HepG2 (cell line): ENCODE measurements around the gene OR6F1. TPM values are rescaled to one million over a fixed set of nuclear protein-coding genes. Genes with fewer than 3 reads are reported as not detected.

ENCODE experiments used
- ATAC-seq: fragments of 200-7000 bp; cut with Tn5 transposase; 3 replicates; pipeline ENCODE4 v1.9.1; 2020; ENCODE audit warnings: mild to moderate bottlenecking, moderate library complexity
- BruUV-seq: library from RNA; stranded (reverse); fragments of 400-500 nt; replicated peaks from 2 replicates; lab custom pipeline; 2021; lab: Mats Ljungman, UMichigan
- CTCF ChIA-PET: fragments of 300-600 bp; formaldehyde crosslinking; extraction: SDS; loops from one replicate; lab custom pipeline; 2021; ENCODE audit warnings: low total read pairs, inconsistent platforms, low intra/inter-chr PET ratio; lab: Yijun Ruan, JAX
- POLR2A ChIA-PET: fragments of 350-600 bp; sonication (Branson Sonifier 250); formaldehyde crosslinking; loops from one replicate; lab custom pipeline; 2020; ENCODE audit warnings: antibody characterized with exemption, inconsistent platforms; lab: Yijun Ruan, JAX
- DNase-seq: peaks from one replicate; pipeline ENCODE4 v3.0.0-alpha.2; 2015; ENCODE audit warnings: low spot score
- FAIRE-seq: peaks from 3 replicates; lab custom pipeline; 2011; peaks lifted over from hg19 to GRCh38; lab: Jason Lieb, UNC
- H2AFZ ChIP-seq: one replicate; pipeline ENCODE4 v1.6.1; 2011; ENCODE audit warnings: low read length, inconsistent platforms
- H3K27ac ChIP-seq: fragments of 300-600 bp; 3 replicates; pipeline ENCODE4 v1.8.0; 2011; ENCODE audit warnings: mixed run types, mild to moderate bottlenecking, mixed read lengths, low read length, inconsistent platforms; ENCODE audit not compliant: insufficient read depth; ENCODE audit errors: extremely low read length
- H3K27me3 ChIP-seq, 2 experiments: fragments of 200-600 bp in 1 of 2; 2 replicates in 1 of 2; 3 replicates in 1 of 2; pipeline versions ENCODE4 v1.6.0 to v1.8.0; 2011; ENCODE audit warnings: low read length in 2 of 2, mild to moderate bottlenecking in 2 of 2, moderate library complexity in 2 of 2, inconsistent platforms in 1 of 2; ENCODE audit not compliant: insufficient read depth in 2 of 2, control insufficient read depth in 1 of 2
- H3K36me3 ChIP-seq, 2 experiments: fragments of 200-600 bp in 1 of 2; replicated peaks in 1 of 2; 2 replicates in 1 of 2; 3 replicates in 1 of 2; pipeline versions ENCODE4 v1.5.1 to v1.8.0; 2011; ENCODE audit warnings: low read length in 2 of 2, inconsistent platforms in 1 of 2; ENCODE audit not compliant: insufficient read depth in 2 of 2, control insufficient read depth in 1 of 2
- H3K4me1 ChIP-seq: 2 replicates; pipeline ENCODE4 v1.5.1; 2012; ENCODE audit warnings: low read length, inconsistent platforms; ENCODE audit not compliant: insufficient read depth
- H3K4me2 ChIP-seq: 2 replicates; pipeline ENCODE4 v1.6.0; 2011; ENCODE audit warnings: low read depth, low read length, inconsistent platforms
- H3K4me3 ChIP-seq, 3 experiments: fragments of 200-600 bp in 1 of 3; sonication (generic), shearing (Covaris generic) in 1 of 3; replicated peaks in 1 of 3; 2 replicates each; pipeline ENCODE4 v1.5.1; 2011 to 2016; ENCODE audit warnings: low read length in 3 of 3, inconsistent platforms in 2 of 3, low read depth in 2 of 3, mild to moderate bottlenecking in 2 of 3, control low read depth in 1 of 3, mixed read lengths in 1 of 3; ENCODE audit not compliant: insufficient read depth in 1 of 3
- H3K79me2 ChIP-seq: one replicate; pipeline ENCODE4 v1.6.1; 2011; ENCODE audit warnings: low read length, inconsistent platforms; ENCODE audit not compliant: insufficient read depth
- H3K9ac ChIP-seq: 2 replicates; pipeline ENCODE4 v1.6.0; 2011; ENCODE audit warnings: mild to moderate bottlenecking, low read depth, low read length, inconsistent platforms; ENCODE audit not compliant: insufficient read depth
- H3K9me3 ChIP-seq: 2 replicates; pipeline ENCODE4 v1.5.1; 2012; ENCODE audit warnings: mild to moderate bottlenecking, low read length
- H4K20me1 ChIP-seq: 2 replicates; pipeline ENCODE4 v1.6.0; 2011; ENCODE audit warnings: inconsistent platforms, mild to moderate bottlenecking, low read length, moderate library complexity; ENCODE audit not compliant: insufficient read depth
- CTCF ChIP-seq: sonication (generic); formaldehyde crosslinking; IDR thresholded peaks from 2 replicates; pipeline ENCODE4 v1.5.0; 2020; ENCODE audit warnings: mild to moderate bottlenecking, missing genetic modification reagents, moderate library complexity
- DBP ChIP-seq: sonication (generic); formaldehyde crosslinking; IDR thresholded peaks from 2 replicates; pipeline ENCODE4 v1.4.0; 2020; ENCODE audit warnings: missing genetic modification reagents; ENCODE audit errors: not compliant biosample characterization
- HOXA7 ChIP-seq: sonication (generic); formaldehyde crosslinking; IDR thresholded peaks from 2 replicates; pipeline ENCODE4 v1.8.1; 2022; ENCODE audit warnings: mild to moderate bottlenecking, missing genetic modification reagents, moderate library complexity
- MLLT10 ChIP-seq: sonication (generic); formaldehyde crosslinking; IDR thresholded peaks from 2 replicates; pipeline ENCODE4 v1.4.0; 2020; ENCODE audit warnings: missing genetic modification reagents
- PREB ChIP-seq: sonication (generic); formaldehyde crosslinking; IDR thresholded peaks from 2 replicates; pipeline ENCODE4 v1.4.0; 2020; ENCODE audit warnings: missing genetic modification reagents
- RXRB ChIP-seq: IDR thresholded peaks from 2 replicates; pipeline ENCODE4 v1.6.1; 2016; ENCODE audit warnings: borderline replicate concordance, missing genetic modification reagents, missing compliant biosample characterization
- STAG1 ChIP-seq: sonication (generic); formaldehyde crosslinking; IDR thresholded peaks from 2 replicates; pipeline ENCODE4 v1.4.0; 2020; ENCODE audit warnings: missing genetic modification reagents
- ZBTB7A ChIP-seq: sonication (generic); formaldehyde crosslinking; IDR thresholded peaks from 2 replicates; pipeline ENCODE4 v1.8.0; 2022; ENCODE audit warnings: mild to moderate bottlenecking, missing genetic modification reagents
- ZFP41 ChIP-seq: sonication (generic); formaldehyde crosslinking; IDR thresholded peaks from 2 replicates; pipeline ENCODE4 v1.4.0; 2020; ENCODE audit warnings: mild to moderate bottlenecking, missing genetic modification reagents, borderline replicate concordance
- ZFP62 ChIP-seq: sonication (generic); formaldehyde crosslinking; IDR thresholded peaks from 2 replicates; pipeline ENCODE4 v1.4.0; 2020; ENCODE audit warnings: missing genetic modification reagents
- ZFP82 ChIP-seq: sonication (generic); formaldehyde crosslinking; IDR thresholded peaks from 2 replicates; pipeline ENCODE4 v1.5.1; 2020; ENCODE audit warnings: mild to moderate bottlenecking, missing genetic modification reagents, borderline replicate concordance
- ZFY ChIP-seq: sonication (generic); formaldehyde crosslinking; IDR thresholded peaks from 2 replicates; pipeline ENCODE4 v1.4.0; 2020; ENCODE audit warnings: missing genetic modification reagents
- ZNF761 ChIP-seq: sonication (generic); formaldehyde crosslinking; conservative IDR thresholded peaks from 2 replicates; pipeline ENCODE4 v1.4.0; 2020; ENCODE audit warnings: mild to moderate bottlenecking, missing genetic modification reagents
- WGBS: methylation state at CpG from one replicate; pipeline ENCODE4 v1.1.6; 2017; ENCODE audit warnings: low lambda C conversion rate; 5-methylcytosine and 5-hydroxymethylcytosine counted together
- in situ Hi-C: cut with HindIII; loops from 2 replicates; pipeline ENCODE4 v1.10.0; 2017; ENCODE audit warnings: low pct_unique_long_range_greater_than_20kb; ENCODE audit not compliant: extremely low pct_ligation_motif_present
- intact Hi-C: fragments of 100-400 bp; cut with micrococcal nuclease; formaldehyde crosslinking; loops from one replicate; pipeline ENCODE4 v1.10.0; 2022; ENCODE audit not compliant: unreplicated experiment
- polyA plus RNA-seq, 8 experiments: library from polyadenylated mRNA; depleted of rRNA in 3 of 8; stranded (reverse) in 7 of 8; unstranded in 1 of 8; fragments of >200 nt; fragmentation: Illumina TruSeq in 4 of 8; extraction: Trizol in 4 of 8; gene quantifications; 2 replicates each; pipeline versions ENCODE4 v1.2.1 to v1.2.3, GENCODE V29; 2011 to 2016; ENCODE audit warnings: low read depth in 4 of 8, missing spikeins in 1 of 8, mixed read lengths in 1 of 8; ENCODE audit not compliant: insufficient read depth in 1 of 8
- total RNA-seq, 5 experiments: library from RNA; depleted of rRNA; stranded (reverse); fragments of >200 nt; fragmentation: Illumina TruSeq; extraction: Trizol; gene quantifications; 2 replicates each; pipeline ENCODE4 v1.2.3, GENCODE V29; 2016; ENCODE audit warnings: low read depth in 1 of 5

OR6F1 gene
- total and polyA plus RNA-seq, 2 of the 13 experiments (the other 11 are each of a cell fraction or from before 2014, with no cell fraction given): not detected

- TF ChIP-seq DBP (CRISPR knock-in tag) (no peak), ZFP82 (CRISPR knock-in tag) (no peak), ZBTB7A (CRISPR knock-in tag) (no peak), HOXA7 (CRISPR knock-in tag) (no peak)
Measured at GRCh38 chr1:247701338-247701737, 15.1 kb downstream of the OR6F1 start (continued).

- ChIA-PET CTCF (no interaction called here), POLR2A (no interaction called here)
- DNase-seq (peak; percentile 38), ATAC-seq (peak; percentile 78), FAIRE-seq (no peak)
- H4K20me1 ChIP-seq: no peaks in the 10 kb centered on the region
- 21% methylated on average over 7 of the region's 7 CpGs for WGBS
- H3K27ac ChIP-seq: no peak overlapping the region
- in situ Hi-C loops: no loop called here
- no TSS peak for BruUV-seq
- no peak overlapping the region for H3K9ac ChIP-seq
- H2AFZ ChIP-seq: no peak overlapping the region
- H3K4me2 ChIP-seq: no peak overlapping the region
- no peaks in the 10 kb centered on the region for H3K27me3 ChIP-seq
- H3K4me1 ChIP-seq: no peaks in the 10 kb centered on the region
- peaks cover 11% of the 10 kb centered on the region for H3K9me3 ChIP-seq
- intact Hi-C loops: no loop called here
- H3K4me3 ChIP-seq: no peak overlapping the region
- H3K36me3 ChIP-seq: no peaks in the 10 kb centered on the region
- H3K79me2 ChIP-seq: no peaks in the 10 kb centered on the region
- peak; percentile 70 for TF ChIP-seq CTCF (CRISPR knock-in tag)
- TF ChIP-seq ZNF761 (CRISPR knock-in tag): no peak
- TF ChIP-seq PREB (CRISPR knock-in tag): no peak
- no peak for TF ChIP-seq RXRB
- no peak for TF ChIP-seq MLLT10 (CRISPR knock-in tag)
- TF ChIP-seq ZFY (CRISPR knock-in tag): no peak
- peak; percentile 50 for TF ChIP-seq STAG1 (CRISPR knock-in tag)
- TF ChIP-seq ZFP41 (CRISPR knock-in tag): no peak
- TF ChIP-seq ZFP62 (CRISPR knock-in tag): no peak
Measured at GRCh38 chr1:247681288-247681897, 35.1 kb downstream of the OR6F1 start.
